ENCODE data around the gene ZSWIM6.

Gene ZSWIM6

GRCh38 chr5:61313960-61314681 is 17.9 kb upstream of the ZSWIM6 start:
- H3K9me3 Mint-ChIP-seq = no peaks in the 10 kb centered on the region

GRCh38 chr5:61318376-61318775 is 13.7 kb upstream of the ZSWIM6 start:
- peaks cover 79% of the 10 kb centered on the region for H3K4me1 Mint-ChIP-seq (ENCODE audit: low read depth)
- no peak overlapping the region for H3K4me3 Mint-ChIP-seq
- no peaks in the 10 kb centered on the region for H3K9me3 Mint-ChIP-seq
- no peaks in the 10 kb centered on the region for H3K27me3 Mint-ChIP-seq
- H3K27ac Mint-ChIP-seq = peak overlapping the region; percentile 87
- intact Hi-C loops (cut with micrococcal nuclease) = loop anchor here (5.0 kb wide), 1 partner anchor 41 kb away; no protein-coding TSS in a partner anchor
- no peaks in the 10 kb centered on the region for H3K36me3 Mint-ChIP-seq (ENCODE audit: low read depth)

More at GRCh38 chr5:61313960-61314681, 17.9 kb upstream of the ZSWIM6 start:
- no peak overlapping the region for H3K4me3 Mint-ChIP-seq
- H3K27me3 Mint-ChIP-seq = no peaks in the 10 kb centered on the region
- H3K36me3 Mint-ChIP-seq (ENCODE audit: low read depth) = no peaks in the 10 kb centered on the region
- intact Hi-C loops (cut with micrococcal nuclease) = no loop called here
- H3K4me1 Mint-ChIP-seq (ENCODE audit: low read depth) = peaks cover 38% of the 10 kb centered on the region
- peak overlapping the region; percentile 57 for H3K27ac Mint-ChIP-seq

GRCh38 chr5:61319388-61320146 is 12.5 kb upstream of the ZSWIM6 start:
- intact Hi-C loops (cut with micrococcal nuclease) = loop anchor here (1.0 to 5.0 kb wide), 3 partner anchors 12 to 157 kb away; partner anchors contain the start of gene SMIM15
- Mint-ChIP-seq H3K9me3 (no peaks in the 10 kb centered on the region), H3K4me1 (ENCODE audit: low read depth) (peaks cover 76% of the 10 kb centered on the region), H3K36me3 (ENCODE audit: low read depth) (no peaks in the 10 kb centered on the region), H3K27ac (peak overlapping the region; percentile 87), H3K27me3 (no peaks in the 10 kb centered on the region), H3K4me3 (peak overlapping the region; percentile 30)

- no peaks in the 10 kb centered on the region for H3K36me3 Mint-ChIP-seq (ENCODE audit: low read depth)
- H3K27ac Mint-ChIP-seq = peak overlapping the region; percentile 87
- H3K4me3 Mint-ChIP-seq = no peak overlapping the region
- H3K9me3 Mint-ChIP-seq = no peaks in the 10 kb centered on the region
- H3K4me1 Mint-ChIP-seq (ENCODE audit: low read depth) = peaks cover 69% of the 10 kb centered on the region
- intact Hi-C loops (cut with micrococcal nuclease) = no loop called here
- H3K27me3 Mint-ChIP-seq = no peaks in the 10 kb centered on the region
These were observed 11.2 kb upstream of the ZSWIM6 start for GRCh38 chr5:61320860-61321259.

GRCh38 chr5:61321669-61322068 is 10.4 kb upstream of the ZSWIM6 start:
- H3K4me3 Mint-ChIP-seq = no peak overlapping the region
- H3K4me1 Mint-ChIP-seq (ENCODE audit: low read depth) = peaks cover 74% of the 10 kb centered on the region
- no peaks in the 10 kb centered on the region for H3K27me3 Mint-ChIP-seq
- intact Hi-C loops (cut with micrococcal nuclease) = no loop called here
- no peaks in the 10 kb centered on the region for H3K36me3 Mint-ChIP-seq (ENCODE audit: low read depth)
- no peaks in the 10 kb centered on the region for H3K9me3 Mint-ChIP-seq
- peak overlapping the region; percentile 87 for H3K27ac Mint-ChIP-seq

- Mint-ChIP-seq H3K36me3 (ENCODE audit: low read depth) (no peaks in the 10 kb centered on the region), H3K27ac (peak overlapping the region; percentile 87), H3K4me3 (no peak overlapping the region), H3K9me3 (no peaks in the 10 kb centered on the region), H3K27me3 (no peaks in the 10 kb centered on the region), H3K4me1 (ENCODE audit: low read depth) (peaks cover 75% of the 10 kb centered on the region)
- intact Hi-C loops (cut with micrococcal nuclease) = no loop called here
These were observed 9.0 kb upstream of the ZSWIM6 start for GRCh38 chr5:61322738-61323725.

GRCh38 chr5:61327760-61328753 is 4.0 kb upstream of the ZSWIM6 start:
- Mint-ChIP-seq H3K27me3 (no peaks in the 10 kb centered on the region), H3K27ac (peak overlapping the region; percentile 94), H3K9me3 (no peaks in the 10 kb centered on the region), H3K4me3 (peak overlapping the region; percentile 91), H3K36me3 (ENCODE audit: low read depth) (peaks cover 18% of the 10 kb centered on the region), H3K4me1 (ENCODE audit: low read depth) (peaks cover 49% of the 10 kb centered on the region)
- intact Hi-C loops (cut with micrococcal nuclease) = no loop called here

- intact Hi-C loops (cut with micrococcal nuclease) = no loop called here
- peaks cover 40% of the 10 kb centered on the region for H3K4me1 Mint-ChIP-seq (ENCODE audit: low read depth)
- peak overlapping the region; percentile 91 for H3K4me3 Mint-ChIP-seq
- H3K9me3 Mint-ChIP-seq = no peaks in the 10 kb centered on the region
- peaks cover 27% of the 10 kb centered on the region for H3K36me3 Mint-ChIP-seq (ENCODE audit: low read depth)
- H3K27ac Mint-ChIP-seq = peak overlapping the region; percentile 94
- no peaks in the 10 kb centered on the region for H3K27me3 Mint-ChIP-seq
These were observed 3.1 kb upstream of the ZSWIM6 start for GRCh38 chr5:61328791-61329549.

- peaks cover 33% of the 10 kb centered on the region for H3K36me3 Mint-ChIP-seq (ENCODE audit: low read depth)
- intact Hi-C loops (cut with micrococcal nuclease) = loop anchor here (2.0 to 10.0 kb wide), 3 partner anchors 53 to 325 kb away; no protein-coding TSS in a partner anchor
- H3K4me3 Mint-ChIP-seq = peak overlapping the region; percentile 91
These were observed 2.4 kb upstream of the ZSWIM6 start for GRCh38 chr5:61329550-61330128.

GRCh38 chr5:61330341-61330844 is 1.7 kb upstream of the ZSWIM6 start:
- Mint-ChIP-seq H3K27ac (peak overlapping the region; percentile 94), H3K27me3 (no peaks in the 10 kb centered on the region), H3K4me3 (peak overlapping the region; percentile 91), H3K4me1 (ENCODE audit: low read depth) (peaks cover 51% of the 10 kb centered on the region), H3K36me3 (ENCODE audit: low read depth) (peaks cover 41% of the 10 kb centered on the region), H3K9me3 (no peaks in the 10 kb centered on the region)
- intact Hi-C loops (cut with micrococcal nuclease) = loop anchor here (2.0 to 10.0 kb wide), 3 partner anchors 54 to 324 kb away; no protein-coding TSS in a partner anchor

More at GRCh38 chr5:61329550-61330128, 2.4 kb upstream of the ZSWIM6 start:
- no peaks in the 10 kb centered on the region for H3K27me3 Mint-ChIP-seq
- no peaks in the 10 kb centered on the region for H3K9me3 Mint-ChIP-seq
- H3K4me1 Mint-ChIP-seq (ENCODE audit: low read depth) = peaks cover 44% of the 10 kb centered on the region
- H3K27ac Mint-ChIP-seq = peak overlapping the region; percentile 94

- peak overlapping the region; percentile 94 for H3K27ac Mint-ChIP-seq
- intact Hi-C loops (cut with micrococcal nuclease) = loop anchor here (1.0 to 10.0 kb wide), 4 partner anchors 12 to 324 kb away; no protein-coding TSS in a partner anchor
- H3K36me3 Mint-ChIP-seq (ENCODE audit: low read depth) = peaks cover 45% of the 10 kb centered on the region
- no peaks in the 10 kb centered on the region for H3K9me3 Mint-ChIP-seq
- peaks cover 57% of the 10 kb centered on the region for H3K4me1 Mint-ChIP-seq (ENCODE audit: low read depth)
- H3K27me3 Mint-ChIP-seq = no peaks in the 10 kb centered on the region
- H3K4me3 Mint-ChIP-seq = peak overlapping the region; percentile 91
These were observed 1.1 kb upstream of the ZSWIM6 start for GRCh38 chr5:61330845-61331406.

All from dendritic cell treated with granulocyte-macrophage colony-stimulating factor and Interleukin-4, amounts not matched to agents 40 ng/mL and 50 ng/mL, for 4 days (primary cell).